Colonic mucosa (tissue), 4 donors: ENCODE data around the gene DNAH2. TPM values are rescaled to one million over a fixed set of nuclear protein-coding genes. Genes with fewer than 3 reads are reported as not detected.
"Not testable (repeated sequence)": the region's sequence is repeated elsewhere in the genome, so short reads cannot be mapped to it uniquely, and the experiment has no call there.

Source experiments
- DNase-seq: peaks from one replicate; pipeline ENCODE4 v3.0.0-alpha.2; 2020
- H3K27ac ChIP-seq: fragments of 200-600 bp; one replicate; pipeline ENCODE4 v1.8.0; 2021
- H3K27me3 ChIP-seq: fragments of 200-600 bp; one replicate; pipeline ENCODE4 v1.8.0; 2021
- H3K36me3 ChIP-seq: fragments of 200-600 bp; one replicate; pipeline ENCODE4 v1.8.0; 2021
- H3K4me1 ChIP-seq: fragments of 200-600 bp; one replicate; pipeline ENCODE4 v1.8.0; 2021; ENCODE audit warnings: mild to moderate bottlenecking
- H3K4me3 ChIP-seq: fragments of 200-600 bp; one replicate; pipeline ENCODE4 v1.8.0; 2021
- H3K9ac ChIP-seq, 2 donors: one replicate each; pipeline ENCODE4 v1.7.0; 2013; ENCODE audit warnings: control low read depth in 2 of 2, low read depth in 2 of 2, low read length in 2 of 2
- H3K9me3 ChIP-seq: fragments of 200-600 bp; one replicate; pipeline ENCODE4 v1.8.0; 2021
- intact Hi-C: fragments of 100-400 bp; cut with DNase I; formaldehyde crosslinking; loops from one replicate; pipeline ENCODE4 v1.14.1; 2022
- total RNA-seq, 2 donors: library from RNA; stranded (reverse); fragmentation: NEBNext Ultra II Directional in 1 of 2; extraction: Animal tissue kit (Norgen Biotek cat#: 25700) in 1 of 2; gene quantifications; one replicate each; pipeline ENCODE4 v1.2.1, GENCODE V29; 2021
- TF ChIP-seq, protein P1 (sequence below): fragments of 200-600 bp; IDR thresholded peaks from one replicate; pipeline ENCODE4 v1.8.0; 2022; ENCODE audit warnings: antibody characterized with exemption, mild to moderate bottlenecking
- donor health status: healthy.
- donor health status: DM: no; HTN: no; CAD: no.
- donor health status: DM: no; HTN: no; CAD: no.

Gene DNAH2
- total RNA-seq, 2 donors from 2014 or later = 0.32 to 0.62 TPM

DNA sequence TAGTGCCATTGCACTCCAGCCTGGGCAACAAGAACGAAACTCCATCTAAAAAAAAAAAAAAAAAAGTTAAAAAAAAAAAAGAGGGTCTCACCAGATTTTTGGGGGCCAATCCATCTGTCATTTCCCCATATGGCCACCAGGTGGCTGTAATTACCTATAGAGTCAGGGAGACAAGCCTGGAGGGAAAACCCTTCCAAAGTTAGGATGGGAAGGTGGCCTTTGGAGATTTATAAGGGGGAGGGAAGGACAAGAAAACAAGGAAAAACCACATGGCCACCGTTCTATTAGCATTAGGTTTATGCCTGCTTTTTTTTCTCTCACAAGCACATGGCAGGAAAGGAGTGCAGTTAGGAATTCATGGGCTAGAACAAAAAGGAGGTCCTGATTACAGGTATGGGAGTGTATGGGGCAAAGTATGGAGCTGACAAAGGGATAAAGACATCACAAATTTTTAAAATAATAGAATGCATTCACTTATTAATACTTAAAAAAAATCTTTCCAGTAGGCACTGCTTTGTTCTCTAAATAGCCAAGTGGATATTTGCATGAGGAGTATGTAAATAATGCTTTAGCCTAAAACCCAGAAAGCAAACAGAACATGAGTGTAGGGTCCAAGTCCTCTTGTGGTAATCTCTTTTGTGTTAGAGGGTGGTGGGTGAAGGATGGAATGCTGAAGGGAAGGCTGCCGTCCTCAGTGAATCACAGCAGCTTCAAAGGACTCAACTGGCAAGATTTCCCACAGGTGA is 145.3 kb downstream of the DNAH2 start:
- Histone ChIP-seq H3K27me3 (no peaks in the 10 kb centered on the region), H3K9ac (no peak overlapping the region), H3K4me3 (no peak overlapping the region), H3K27ac (no peak overlapping the region), H3K4me1 (peaks cover 10% of the 10 kb centered on the region), H3K36me3 (no peaks in the 10 kb centered on the region), H3K9me3 (no peaks in the 10 kb centered on the region)
- intact Hi-C loops = loop anchor here (2.0 kb wide), 1 partner anchor 126 kb away; no protein-coding TSS in a partner anchor
- TF ChIP-seq, protein P1, sequence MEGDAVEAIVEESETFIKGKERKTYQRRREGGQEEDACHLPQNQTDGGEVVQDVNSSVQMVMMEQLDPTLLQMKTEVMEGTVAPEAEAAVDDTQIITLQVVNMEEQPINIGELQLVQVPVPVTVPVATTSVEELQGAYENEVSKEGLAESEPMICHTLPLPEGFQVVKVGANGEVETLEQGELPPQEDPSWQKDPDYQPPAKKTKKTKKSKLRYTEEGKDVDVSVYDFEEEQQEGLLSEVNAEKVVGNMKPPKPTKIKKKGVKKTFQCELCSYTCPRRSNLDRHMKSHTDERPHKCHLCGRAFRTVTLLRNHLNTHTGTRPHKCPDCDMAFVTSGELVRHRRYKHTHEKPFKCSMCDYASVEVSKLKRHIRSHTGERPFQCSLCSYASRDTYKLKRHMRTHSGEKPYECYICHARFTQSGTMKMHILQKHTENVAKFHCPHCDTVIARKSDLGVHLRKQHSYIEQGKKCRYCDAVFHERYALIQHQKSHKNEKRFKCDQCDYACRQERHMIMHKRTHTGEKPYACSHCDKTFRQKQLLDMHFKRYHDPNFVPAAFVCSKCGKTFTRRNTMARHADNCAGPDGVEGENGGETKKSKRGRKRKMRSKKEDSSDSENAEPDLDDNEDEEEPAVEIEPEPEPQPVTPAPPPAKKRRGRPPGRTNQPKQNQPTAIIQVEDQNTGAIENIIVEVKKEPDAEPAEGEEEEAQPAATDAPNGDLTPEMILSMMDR = peak; percentile 79
- DNase-seq = peak; percentile 69

DNA sequence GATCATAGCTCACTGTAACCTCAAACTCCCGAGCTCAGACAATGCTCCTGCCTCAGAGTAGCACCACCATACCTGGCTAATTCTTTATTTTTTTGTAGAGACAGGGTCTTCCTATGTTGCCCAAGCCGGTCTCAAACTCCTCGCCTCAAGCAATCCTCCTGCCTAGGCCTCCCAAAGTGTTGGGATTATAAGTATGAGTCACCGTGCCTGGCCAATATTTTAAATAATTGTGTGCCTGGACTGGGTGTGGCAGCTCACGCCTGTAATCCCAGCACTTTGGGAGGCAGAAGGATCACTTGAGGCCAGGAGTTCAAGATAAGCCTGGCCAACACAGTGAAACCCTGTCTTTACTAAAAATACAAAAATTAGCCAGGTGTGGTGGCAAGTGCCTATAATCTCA is 146.8 kb downstream of the DNAH2 start:
- not testable (repeated sequence) for H3K9ac ChIP-seq
- intact Hi-C loops = loop anchor here (2.0 kb wide), 1 partner anchor 26 kb away; no protein-coding TSS in a partner anchor

DNA sequence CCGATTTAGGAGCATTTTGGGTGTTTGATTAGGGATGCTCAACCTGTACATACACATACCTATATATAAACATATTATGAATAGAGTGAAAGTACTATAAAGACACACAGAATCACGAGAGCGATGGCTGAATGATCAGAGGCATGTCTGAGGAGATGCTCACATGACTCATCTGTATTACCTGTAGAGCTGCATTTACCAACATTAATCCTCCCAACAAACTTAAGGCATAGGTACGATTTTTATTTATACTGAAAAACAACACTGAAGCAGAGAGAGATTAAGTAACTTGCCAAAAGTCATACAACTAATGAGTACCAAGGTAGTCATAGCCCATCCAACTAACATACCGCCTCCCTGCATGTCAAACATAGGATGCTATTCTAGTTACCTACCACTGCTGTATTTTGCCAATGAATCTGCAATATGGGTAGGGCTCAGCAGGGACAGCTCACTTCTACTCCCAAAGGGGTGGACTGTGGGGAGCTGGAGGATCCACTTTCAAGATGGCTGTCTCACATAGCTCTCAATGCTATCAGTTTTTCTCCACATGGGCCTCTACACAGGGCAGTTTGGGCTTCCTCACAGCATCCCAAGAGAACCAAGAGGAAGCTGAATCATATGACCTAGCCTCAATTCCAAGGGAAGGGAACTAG is 147.6 kb downstream of the DNAH2 start:
- H3K36me3 ChIP-seq = no peaks in the 10 kb centered on the region
- intact Hi-C loops = loop anchor here (2.0 kb wide), 1 partner anchor 26 kb away; no protein-coding TSS in a partner anchor
- H3K27ac ChIP-seq = no peak overlapping the region
- no peak overlapping the region for H3K9ac ChIP-seq
- no peaks in the 10 kb centered on the region for H3K4me1 ChIP-seq
- no peak for DNase-seq
- H3K4me3 ChIP-seq = no peak overlapping the region
- H3K27me3 ChIP-seq = no peaks in the 10 kb centered on the region
- TF ChIP-seq, protein P1 = no peak
- no peaks in the 10 kb centered on the region for H3K9me3 ChIP-seq

More for the DNA sequence above, 146.8 kb downstream of the DNAH2 start:
- not testable (repeated sequence) for H3K4me3 ChIP-seq, H3K27me3 ChIP-seq, DNase-seq, H3K4me1 ChIP-seq, H3K9me3 ChIP-seq, H3K27ac ChIP-seq, H3K36me3 ChIP-seq

DNA sequence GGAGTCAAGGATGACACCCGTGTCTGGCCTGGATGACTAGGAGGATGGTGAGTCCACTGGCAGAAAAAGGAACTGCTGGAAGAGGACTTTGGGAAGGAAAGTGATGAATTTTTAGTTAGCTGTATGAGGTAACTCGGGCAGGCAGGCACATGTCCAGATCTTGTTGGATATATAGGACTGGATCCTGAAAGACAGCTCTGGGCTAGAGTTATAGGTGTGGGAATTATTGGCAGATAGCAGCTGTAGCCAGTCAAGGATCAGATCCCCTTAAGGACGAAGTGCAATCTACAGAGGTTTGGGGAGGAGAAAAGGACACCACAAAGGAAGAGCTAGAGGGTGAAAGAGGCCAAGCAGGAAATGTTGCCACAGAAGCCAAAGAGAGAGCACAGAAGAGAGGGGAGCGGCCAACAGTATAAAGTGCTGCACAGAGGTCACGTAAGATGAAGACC is 150.4 kb downstream of the DNAH2 start:
- H3K4me3 ChIP-seq = no peak overlapping the region
- no peaks in the 10 kb centered on the region for H3K27me3 ChIP-seq
- no peaks in the 10 kb centered on the region for H3K4me1 ChIP-seq
- H3K9ac ChIP-seq = peak overlapping the region; percentile 2 to 9
- H3K9me3 ChIP-seq = no peaks in the 10 kb centered on the region
- TF ChIP-seq, protein P1 = no peak
- no peak for DNase-seq
- no peaks in the 10 kb centered on the region for H3K36me3 ChIP-seq
- intact Hi-C loops = no loop called here
- H3K27ac ChIP-seq = no peak overlapping the region

DNA sequence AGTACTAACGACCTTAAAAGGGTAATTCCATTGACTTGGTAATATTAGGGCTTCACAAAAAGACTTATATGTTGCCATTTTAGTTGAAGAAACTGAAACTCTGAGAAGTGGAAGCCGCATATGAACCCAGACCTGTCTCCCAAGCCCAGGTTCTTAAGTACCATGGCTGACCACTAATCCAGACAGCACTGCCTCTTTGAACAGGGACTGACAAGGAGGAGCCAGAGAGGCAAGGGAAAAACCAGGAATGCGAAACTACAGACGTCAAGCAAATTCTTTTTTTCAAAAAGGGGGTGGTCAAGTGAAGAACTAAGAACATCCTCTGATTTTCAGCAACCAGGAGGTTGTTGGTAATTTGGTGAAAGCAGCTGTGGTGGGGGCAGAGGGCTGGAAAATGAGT is 155.5 kb downstream of the DNAH2 start:
- H3K36me3 ChIP-seq = no peaks in the 10 kb centered on the region
- no peaks in the 10 kb centered on the region for H3K9me3 ChIP-seq
- no peak for DNase-seq
- H3K27me3 ChIP-seq = no peaks in the 10 kb centered on the region
- H3K4me3 ChIP-seq = no peak overlapping the region
- no peaks in the 10 kb centered on the region for H3K4me1 ChIP-seq
- intact Hi-C loops = loop anchor here (5.0 kb wide), 1 partner anchor 174 kb away; no protein-coding TSS in a partner anchor
- no peak overlapping the region for H3K9ac ChIP-seq
- H3K27ac ChIP-seq = no peak overlapping the region
- TF ChIP-seq, protein P1 = no peak
